VCaP (cell line): ENCODE results near the gene RPL36AL.

Source experiments
- H3K27ac ChIP-seq: fragments of 450-650 bp; 2 replicates; pipeline ENCODE4 v1.5.1; 2017
- TF ChIP-seq, protein P1 (sequence below): fragments of 450-650 bp; conservative IDR thresholded peaks from 2 replicates; pipeline ENCODE4 v1.5.1; 2017; ENCODE audit warnings: mild to moderate bottlenecking, moderate library complexity

The RPL36AL gene

DNA sequence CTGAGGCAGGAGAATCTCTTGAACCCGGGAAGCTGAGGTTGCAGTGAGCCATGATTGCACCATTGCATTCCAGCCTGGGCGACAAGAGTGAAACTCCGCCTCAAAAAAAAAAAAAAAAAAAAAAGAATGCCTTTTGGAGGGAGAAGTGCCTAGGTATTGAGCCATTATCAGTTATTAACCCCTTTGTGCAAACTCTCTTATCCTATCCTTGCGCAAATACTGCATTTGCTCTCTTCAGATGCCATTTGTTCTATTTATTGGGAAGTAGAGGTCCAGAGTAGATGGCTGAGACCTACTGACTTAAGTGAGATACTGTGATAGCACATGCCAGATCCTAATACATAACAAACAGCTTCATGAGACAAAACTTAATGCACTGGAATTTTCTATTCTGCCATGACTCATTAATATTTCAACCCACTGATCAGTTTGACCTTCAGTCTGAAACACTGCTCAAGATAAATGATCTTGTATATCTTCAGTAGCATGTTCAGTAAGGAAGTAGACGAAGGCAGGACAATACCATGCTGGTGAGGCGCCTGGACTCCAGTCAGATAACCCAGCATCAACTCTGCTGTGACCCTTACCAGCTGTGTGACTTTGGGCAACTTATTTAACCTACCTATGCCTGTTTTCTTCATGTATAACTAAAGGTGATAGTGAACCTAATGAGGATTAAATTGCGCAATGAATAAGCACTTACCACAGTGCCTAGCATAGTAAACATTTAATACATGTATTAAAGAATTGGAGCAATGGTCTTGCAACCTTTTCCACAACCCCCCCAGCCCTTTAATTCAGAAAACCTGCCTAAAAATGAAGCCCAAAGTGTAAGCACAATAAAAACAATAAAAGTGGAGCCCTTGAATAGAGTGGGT is 20.4 kb upstream of the RPL36AL start:
- H3K27ac ChIP-seq: peak overlapping the region; percentile 78
- TF ChIP-seq, protein P1, sequence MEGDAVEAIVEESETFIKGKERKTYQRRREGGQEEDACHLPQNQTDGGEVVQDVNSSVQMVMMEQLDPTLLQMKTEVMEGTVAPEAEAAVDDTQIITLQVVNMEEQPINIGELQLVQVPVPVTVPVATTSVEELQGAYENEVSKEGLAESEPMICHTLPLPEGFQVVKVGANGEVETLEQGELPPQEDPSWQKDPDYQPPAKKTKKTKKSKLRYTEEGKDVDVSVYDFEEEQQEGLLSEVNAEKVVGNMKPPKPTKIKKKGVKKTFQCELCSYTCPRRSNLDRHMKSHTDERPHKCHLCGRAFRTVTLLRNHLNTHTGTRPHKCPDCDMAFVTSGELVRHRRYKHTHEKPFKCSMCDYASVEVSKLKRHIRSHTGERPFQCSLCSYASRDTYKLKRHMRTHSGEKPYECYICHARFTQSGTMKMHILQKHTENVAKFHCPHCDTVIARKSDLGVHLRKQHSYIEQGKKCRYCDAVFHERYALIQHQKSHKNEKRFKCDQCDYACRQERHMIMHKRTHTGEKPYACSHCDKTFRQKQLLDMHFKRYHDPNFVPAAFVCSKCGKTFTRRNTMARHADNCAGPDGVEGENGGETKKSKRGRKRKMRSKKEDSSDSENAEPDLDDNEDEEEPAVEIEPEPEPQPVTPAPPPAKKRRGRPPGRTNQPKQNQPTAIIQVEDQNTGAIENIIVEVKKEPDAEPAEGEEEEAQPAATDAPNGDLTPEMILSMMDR: no peak

DNA sequence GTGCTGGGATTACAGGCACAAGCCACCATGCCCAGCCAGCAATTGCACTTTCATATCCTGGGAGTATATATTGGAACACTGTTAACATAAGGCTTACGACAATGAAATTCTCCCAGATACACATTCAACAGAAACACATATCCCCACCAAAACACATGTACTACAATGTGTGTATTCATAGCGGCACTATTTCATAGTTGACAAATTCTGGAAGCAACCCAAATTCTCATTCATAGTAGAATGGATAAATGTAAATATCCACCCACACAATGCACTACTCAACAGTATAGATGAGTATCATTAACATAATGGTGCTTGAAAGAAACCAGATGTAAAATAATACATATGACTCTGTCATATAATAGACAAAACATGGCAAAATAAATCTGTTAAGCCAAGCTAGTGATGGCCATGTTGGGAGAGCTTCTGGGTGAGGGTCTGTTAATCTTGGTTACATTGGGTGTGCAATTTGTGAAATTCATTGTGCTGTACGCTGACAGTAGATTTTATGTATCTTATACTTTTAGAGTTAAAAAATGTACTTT is 17.2 kb upstream of the RPL36AL start:
- TF ChIP-seq, protein P1: no peak
- peak overlapping the region; percentile 95; the same call in 1 of the 2 replicates for H3K27ac ChIP-seq

DNA sequence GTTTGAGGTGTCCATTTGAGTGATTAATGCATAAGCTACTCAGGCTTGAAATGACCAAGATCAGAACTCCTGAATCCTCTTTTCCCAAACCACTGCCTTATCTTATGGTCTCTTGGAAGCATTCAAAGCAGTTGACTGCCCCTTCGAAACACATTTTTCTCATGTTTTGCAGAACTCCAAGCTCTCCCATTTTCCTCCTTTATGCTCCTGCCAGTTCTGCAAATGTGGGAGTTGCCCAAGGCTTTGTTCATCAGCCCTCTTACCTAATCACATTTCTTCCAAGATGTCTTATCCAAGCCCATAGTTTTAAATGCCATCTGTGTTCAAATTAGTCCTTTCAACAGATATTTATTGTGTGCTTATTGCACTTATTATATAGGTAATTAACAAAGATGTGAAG is 16.4 kb upstream of the RPL36AL start:
- peak overlapping the region; percentile 95; the same call in 1 of the 2 replicates for H3K27ac ChIP-seq
- TF ChIP-seq, protein P1: no peak

DNA sequence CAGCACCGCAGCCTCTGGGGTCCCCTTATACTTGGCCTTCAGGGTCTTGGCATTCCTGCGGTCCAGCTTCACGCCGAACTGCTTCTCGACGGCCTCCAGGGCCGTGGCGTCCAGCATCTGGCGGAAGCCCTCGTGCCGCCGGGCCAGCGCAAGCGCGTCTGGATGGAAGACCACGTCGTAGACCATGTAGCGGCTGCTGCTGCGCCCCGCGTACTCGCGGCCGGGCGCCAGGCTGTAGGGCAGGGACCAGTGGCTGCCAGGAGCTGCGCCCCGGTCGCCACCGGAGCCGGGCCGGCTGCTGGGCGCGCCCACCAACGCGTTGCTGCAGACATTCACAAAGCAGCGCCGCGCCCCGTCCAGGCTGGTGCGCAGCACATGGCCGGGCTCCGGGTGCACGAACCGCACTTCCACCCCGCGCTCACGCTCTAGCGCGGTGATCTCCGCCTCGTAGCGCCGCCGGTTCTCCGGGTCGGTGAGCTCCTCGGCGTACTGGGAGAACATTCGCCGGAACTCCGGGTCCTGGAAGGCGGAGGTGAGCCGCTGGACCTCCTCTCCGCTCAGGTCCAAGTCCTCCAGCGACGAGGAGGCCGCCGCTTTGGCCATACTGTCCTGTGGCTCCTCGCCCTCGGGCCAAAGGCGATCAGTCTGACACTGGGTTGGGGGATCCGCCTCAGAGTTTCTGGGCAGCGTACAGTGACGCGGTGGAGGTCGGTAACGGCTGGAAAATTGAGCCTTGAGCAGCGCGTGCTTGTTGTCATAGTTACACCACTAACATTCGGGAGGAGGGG is 14.3 kb upstream of the RPL36AL start, which contains the start of gene DNAAF2:
Gene DNAAF2, minus strand, starts transcription at position 698 of the 788 bp plus-strand sequence. Its CDS starts 95 bp downstream, at position 603.
- H3K27ac ChIP-seq: peak within 1 kb of the TSS; percentile 95
- TF ChIP-seq, protein P1: peak; percentile 8

DNA sequence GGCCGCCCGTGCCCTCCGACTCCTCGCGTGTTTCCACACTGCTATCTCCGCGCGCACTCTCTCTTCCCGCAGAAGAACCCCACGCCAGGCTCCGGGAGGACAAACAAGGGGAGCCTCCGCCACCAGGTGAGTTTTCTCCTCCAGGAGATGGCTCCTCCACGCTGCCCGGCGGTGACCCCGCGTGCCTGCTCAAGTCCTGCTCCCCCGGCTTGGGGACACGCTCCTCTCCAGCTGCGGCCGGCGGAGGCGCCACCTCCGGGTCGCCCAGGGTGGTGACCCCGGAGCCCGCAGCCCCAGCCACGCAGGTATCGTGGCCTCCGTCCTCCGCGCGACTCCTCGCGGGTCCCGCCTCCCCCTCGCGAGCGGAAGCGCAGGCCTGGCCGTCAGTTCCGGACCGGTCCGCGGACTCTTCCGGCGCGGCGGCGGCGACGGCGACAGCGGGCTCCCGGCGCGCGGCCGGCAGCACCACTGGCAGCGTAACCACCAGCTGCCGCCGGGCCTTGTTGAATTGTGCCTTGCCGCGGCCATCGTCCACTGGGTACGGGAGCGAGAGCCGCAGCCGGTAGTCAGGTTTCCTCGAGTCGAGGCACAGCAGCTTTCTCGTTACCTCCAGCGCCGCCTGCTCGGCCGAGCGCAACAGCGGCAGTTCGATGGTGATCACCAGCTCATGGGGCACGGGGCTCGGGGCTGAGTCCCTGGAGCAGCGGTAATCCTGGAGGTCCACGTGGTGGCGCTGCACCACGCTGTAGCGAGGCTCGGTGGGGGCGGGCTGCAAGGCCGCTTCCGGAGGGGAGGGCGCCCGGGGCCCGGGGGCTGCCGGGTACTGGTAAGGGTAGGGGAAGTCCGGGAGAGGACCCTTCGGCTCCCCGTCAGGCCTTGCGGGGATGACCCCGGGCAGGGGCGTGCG is 13.5 kb upstream of the RPL36AL start:
- H3K27ac ChIP-seq: peak overlapping the region; percentile 95
- TF ChIP-seq, protein P1: peak; percentile 92

DNA sequence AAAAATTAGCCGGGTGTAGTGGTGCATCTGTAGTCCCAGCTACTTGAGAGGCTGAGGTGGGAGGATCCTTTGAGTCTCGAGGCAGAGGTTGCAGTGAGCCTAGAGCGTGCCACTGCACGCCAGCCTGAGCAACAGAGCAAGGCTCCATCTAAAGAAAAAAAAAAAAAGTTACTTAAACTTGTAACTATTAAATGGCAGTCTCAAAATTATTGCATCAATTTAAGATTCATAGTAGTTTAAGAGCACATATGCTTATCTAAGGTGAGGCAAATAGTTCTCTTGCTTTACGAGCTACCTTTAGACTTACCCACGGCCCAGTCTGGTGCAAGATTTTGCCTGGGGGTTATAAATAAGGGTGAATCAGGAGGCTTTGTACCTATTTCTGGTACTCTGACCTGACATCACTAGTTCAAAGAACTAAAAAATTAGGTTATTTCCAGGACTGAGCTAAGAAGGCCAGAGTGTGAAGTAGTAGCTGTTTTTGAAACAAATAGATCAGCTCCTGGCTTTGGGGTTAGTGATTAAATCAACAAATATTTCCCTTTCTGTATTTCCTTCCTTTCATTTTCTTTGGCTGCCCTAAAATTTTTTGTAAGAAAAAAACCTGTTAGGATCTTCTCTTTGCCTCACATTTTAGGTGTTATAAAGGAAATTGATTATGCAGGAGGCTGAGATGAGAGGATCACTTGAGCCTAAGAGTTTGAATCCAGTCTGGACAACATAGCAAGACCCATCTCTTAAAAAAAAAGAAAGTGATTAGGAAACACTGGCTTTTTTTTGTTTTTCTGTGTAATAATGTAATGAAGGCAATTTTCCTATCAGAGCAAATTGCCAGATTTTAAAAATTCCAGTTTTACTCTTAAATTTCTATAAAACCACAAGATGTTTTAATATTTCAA is 3.8 kb upstream of the RPL36AL start:
- TF ChIP-seq, protein P1: no peak
- H3K27ac ChIP-seq: peak overlapping the region; percentile 48
